Peyer's patch (tissue), 4 donors: Measurements from ENCODE around the gene ANKFN1.

Experiments used
- POLR2A ChIP-seq, 2 donors: fragments of 450-650 bp; IDR thresholded peaks; one replicate each; pipeline ENCODE4 v1.5.1; 2017; ENCODE audit warnings: antibody characterized with exemption in 2 of 2, mild to moderate bottlenecking in 2 of 2, moderate library complexity in 2 of 2
- TF ChIP-seq, protein P1 (sequence below), 6 experiments: fragments of 450-650 bp in 4 of 6; fragments of 200-600 bp in 2 of 6; sonication (generic) in 1 of 6; IDR thresholded peaks; one replicate each; pipeline ENCODE4 v1.5.1; 2017 to 2019; ENCODE audit warnings: antibody characterized with exemption in 6 of 6, mild to moderate bottlenecking in 3 of 6, moderate library complexity in 1 of 6

DNA sequence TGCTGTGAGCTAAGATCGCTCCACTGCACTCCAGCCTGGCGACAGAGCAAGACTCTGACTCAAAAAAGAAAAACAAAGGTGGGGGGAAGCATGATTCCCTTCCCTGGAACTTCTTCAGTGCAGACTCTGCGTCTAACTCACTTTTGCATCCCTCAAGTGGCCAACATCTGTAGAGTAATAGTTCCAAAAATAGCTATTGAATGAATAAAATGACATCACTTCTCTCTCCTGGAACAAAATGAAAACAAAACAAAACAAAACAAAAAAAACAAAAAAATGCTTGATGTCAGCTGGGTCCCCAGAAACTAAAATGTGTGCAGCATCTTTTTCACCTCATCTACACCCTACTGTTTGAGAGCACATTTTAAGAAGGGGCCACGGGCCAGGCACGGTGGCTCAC, 242.5 kb downstream of the ANKFN1 start:
- TF ChIP-seq, protein P1, sequence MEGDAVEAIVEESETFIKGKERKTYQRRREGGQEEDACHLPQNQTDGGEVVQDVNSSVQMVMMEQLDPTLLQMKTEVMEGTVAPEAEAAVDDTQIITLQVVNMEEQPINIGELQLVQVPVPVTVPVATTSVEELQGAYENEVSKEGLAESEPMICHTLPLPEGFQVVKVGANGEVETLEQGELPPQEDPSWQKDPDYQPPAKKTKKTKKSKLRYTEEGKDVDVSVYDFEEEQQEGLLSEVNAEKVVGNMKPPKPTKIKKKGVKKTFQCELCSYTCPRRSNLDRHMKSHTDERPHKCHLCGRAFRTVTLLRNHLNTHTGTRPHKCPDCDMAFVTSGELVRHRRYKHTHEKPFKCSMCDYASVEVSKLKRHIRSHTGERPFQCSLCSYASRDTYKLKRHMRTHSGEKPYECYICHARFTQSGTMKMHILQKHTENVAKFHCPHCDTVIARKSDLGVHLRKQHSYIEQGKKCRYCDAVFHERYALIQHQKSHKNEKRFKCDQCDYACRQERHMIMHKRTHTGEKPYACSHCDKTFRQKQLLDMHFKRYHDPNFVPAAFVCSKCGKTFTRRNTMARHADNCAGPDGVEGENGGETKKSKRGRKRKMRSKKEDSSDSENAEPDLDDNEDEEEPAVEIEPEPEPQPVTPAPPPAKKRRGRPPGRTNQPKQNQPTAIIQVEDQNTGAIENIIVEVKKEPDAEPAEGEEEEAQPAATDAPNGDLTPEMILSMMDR (IDR thresholded peaks at IDR 0.05): no peak
- TF ChIP-seq POLR2A (IDR thresholded peaks at IDR 0.05): no peak
